Uterine smooth muscle cell (primary cell): Measurements from ENCODE around the gene ADH4. TPM values are rescaled to one million over a fixed set of nuclear protein-coding genes. Genes with fewer than 3 reads are reported as not detected.

ENCODE experiments used
- total RNA-seq: library from RNA; depleted of rRNA; stranded (reverse); fragments of >200 nt; gene quantifications from 2 replicates; pipeline ENCODE4 v1.2.3, GENCODE V29; 2014

The ADH4 gene
- total RNA-seq: not detected in 2 replicates

DNA sequence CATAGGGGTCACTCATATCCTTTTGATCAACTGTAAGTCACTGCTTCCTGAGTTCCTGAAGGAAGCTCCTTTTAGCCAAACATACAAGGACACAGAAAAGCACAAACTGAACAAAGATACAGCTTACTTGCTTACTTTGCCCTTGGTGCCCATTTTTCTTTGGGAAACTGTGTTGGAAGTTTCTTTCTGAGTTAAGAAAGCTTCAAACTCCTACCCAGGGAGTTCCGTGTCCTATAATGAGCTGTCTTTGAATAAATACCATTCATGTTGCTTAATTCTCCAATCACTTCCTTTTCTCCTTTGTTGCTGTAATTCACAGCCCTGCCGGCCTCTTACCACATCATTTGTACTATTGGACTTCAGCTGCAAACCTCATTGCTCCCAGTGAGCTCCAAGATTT, at the start of gene ADH4:
Gene ADH4 (minus strand): TSS at position 228 of the 400 bp plus-strand sequence. CDS start 75 bp downstream, at position 153.

DNA sequence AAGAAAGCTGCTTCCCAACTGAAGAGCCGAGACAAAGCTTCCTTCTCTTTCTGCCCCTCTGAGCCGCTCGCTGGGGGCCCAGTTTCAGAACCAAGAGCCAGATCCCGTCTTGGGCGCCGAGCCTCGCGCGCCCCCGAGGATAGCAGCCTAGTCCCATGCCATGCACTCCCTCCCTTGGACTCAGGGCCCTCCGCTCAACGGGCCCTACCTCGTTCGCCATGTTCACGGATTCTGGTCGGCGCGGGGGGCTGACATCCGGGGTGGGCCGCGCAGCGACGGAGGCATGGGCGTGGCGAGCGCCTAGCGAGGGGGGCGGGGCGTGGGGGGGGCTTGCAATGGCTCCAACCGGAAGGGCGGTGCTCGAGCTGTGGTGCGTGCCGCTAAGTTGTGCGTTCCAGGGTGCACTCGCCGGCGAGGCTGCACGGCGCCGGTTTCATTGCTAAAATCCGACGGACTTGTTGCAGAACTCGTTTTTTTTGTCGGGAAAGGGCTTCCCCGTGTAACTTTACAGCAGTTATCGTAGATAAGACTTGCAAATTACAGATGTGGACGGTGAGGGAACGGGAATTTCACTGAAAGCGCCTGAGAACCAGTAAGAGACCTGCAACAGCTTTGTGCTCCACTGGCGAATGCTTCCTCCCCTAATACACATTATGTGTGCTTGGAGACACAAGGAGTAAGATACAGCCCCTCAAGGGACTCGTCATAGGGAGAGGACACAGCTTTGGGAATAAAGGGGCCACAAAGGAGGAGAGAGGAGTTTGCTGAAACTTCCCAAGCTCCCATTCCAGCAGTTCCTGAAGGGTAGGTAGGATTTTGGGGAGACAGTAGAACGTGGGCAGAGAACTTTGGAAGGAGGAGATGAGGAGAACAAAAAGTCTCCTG, 55.4 kb downstream of the ADH4 start, which contains the start of gene ADH5:
Gene ADH5 (minus strand): TSS at position 308 of the 885 bp plus-strand sequence. CDS start 88 bp downstream, at position 220.

Other genes starting within 250 kb of the ADH4 start
- gene EIF4E, start 215.2 kb downstream of the ADH4 start, total RNA-seq: 227 and 431 TPM in 2 replicates
- gene METAP1, start 148.6 kb downstream of the ADH4 start, total RNA-seq: 31.7 and 45.7 TPM in 2 replicates
- 264 and 294 TPM in 2 replicates for gene ADH5, start 55.5 kb downstream of the ADH4 start, total RNA-seq
- under 0.01 TPM in 1 of 2 replicates, not detected in the other for gene ADH6, start 74.9 kb upstream of the ADH4 start, total RNA-seq
- not detected in 2 replicates for gene ADH1A, start 146.7 kb upstream of the ADH4 start, total RNA-seq
- 0.25 and 0.33 TPM in 2 replicates for gene ADH1B, start 177.1 kb upstream of the ADH4 start, total RNA-seq
- gene ADH1C, start 208.4 kb upstream of the ADH4 start, total RNA-seq: 0.25 and 0.44 TPM in 2 replicates